SK-N-MC (cell line): ENCODE data around the gene TMEM135.

Experiments used
- DNase-seq: peaks from one replicate; pipeline ENCODE4 v3.0.0-alpha.2; 2011; ENCODE audit warnings: low read depth, low spot score
- H3K27ac ChIP-seq: fragments of 200-600 bp; sonication (generic); 2 replicates; pipeline ENCODE4 v1.5.1; 2016; ENCODE audit warnings: mixed run types
- H3K36me3 ChIP-seq: fragments of 200-600 bp; sonication (generic); 2 replicates; pipeline ENCODE4 v1.6.1; 2017; ENCODE audit warnings: antibody characterized with exemption, low read length, mixed read lengths; ENCODE audit not compliant: insufficient read depth
- H3K4me3 ChIP-seq: fragments of 200-600 bp; sonication (generic); 2 replicates; pipeline ENCODE4 v1.5.1; 2016
- H3K9ac ChIP-seq: fragments of 200-600 bp; sonication (generic); 2 replicates; pipeline ENCODE4 v1.8.0; 2017; ENCODE audit warnings: mixed run types, mixed read lengths; ENCODE audit not compliant: insufficient read length
- H3K9me3 ChIP-seq: fragments of 200-600 bp; sonication (generic); 2 replicates; pipeline ENCODE4 v1.6.1; 2017; ENCODE audit warnings: low read depth, mild to moderate bottlenecking, antibody characterized with exemption, low read length, moderate library complexity, mixed read lengths
- EZH2 ChIP-seq: fragments of 200-600 bp; sonication (generic); IDR thresholded peaks from one replicate; pipeline ENCODE4 v1.6.1; 2017; ENCODE audit warnings: antibody characterized with exemption
- FOXP2 ChIP-seq: optimal IDR thresholded peaks from 2 replicates; pipeline ENCODE3; 2011; ENCODE audit warnings: mild to moderate bottlenecking, moderate library complexity; ENCODE audit not compliant: insufficient read depth; ENCODE audit errors: extremely low read length, control extremely low read depth
- POLR2AphosphoS5 ChIP-seq: IDR thresholded peaks from 2 replicates; pipeline ENCODE4 v1.6.1; 2012; ENCODE audit warnings: mild to moderate bottlenecking, low read depth, low read length, borderline replicate concordance

Gene TMEM135

GRCh38 chr11:87353771-87354345 lies 316.1 kb downstream of the TMEM135 start:
- no peak overlapping the region for H3K27ac ChIP-seq
- no peak overlapping the region for H3K9ac ChIP-seq
- H3K4me3 ChIP-seq: no peak overlapping the region
- no peak for TF ChIP-seq POLR2AphosphoS5
- no peak for DNase-seq
- H3K9me3 ChIP-seq: no peaks in the 10 kb centered on the region
- no peaks in the 10 kb centered on the region for H3K36me3 ChIP-seq

GRCh38 chr11:87355596-87355995 lies 317.9 kb downstream of the TMEM135 start:
- Histone ChIP-seq H3K4me3 (no peak overlapping the region), H3K36me3 (no peaks in the 10 kb centered on the region), H3K9ac (no peak overlapping the region), H3K9me3 (no peaks in the 10 kb centered on the region), H3K27ac (no peak overlapping the region)
- no peak for DNase-seq
- no peak for TF ChIP-seq EZH2
- no peak for TF ChIP-seq POLR2AphosphoS5
- no peak for TF ChIP-seq FOXP2

GRCh38 chr11:87356428-87356827 lies 318.7 kb downstream of the TMEM135 start:
- Histone ChIP-seq H3K36me3 (no peaks in the 10 kb centered on the region), H3K9me3 (no peaks in the 10 kb centered on the region), H3K27ac (no peak overlapping the region), H3K9ac (no peak overlapping the region), H3K4me3 (no peak overlapping the region)
- no peak for DNase-seq
- TF ChIP-seq EZH2 (no peak), FOXP2 (no peak), POLR2AphosphoS5 (no peak)

- no peak overlapping the region for H3K4me3 ChIP-seq
- H3K36me3 ChIP-seq: no peaks in the 10 kb centered on the region
- DNase-seq: no peak
- TF ChIP-seq EZH2 (no peak), FOXP2 (no peak), POLR2AphosphoS5 (no peak)
- no peak overlapping the region for H3K27ac ChIP-seq
- H3K9ac ChIP-seq: no peak overlapping the region
- H3K9me3 ChIP-seq: no peaks in the 10 kb centered on the region
Measured at GRCh38 chr11:87358461-87358860, 320.7 kb downstream of the TMEM135 start.

GRCh38 chr11:87359401-87359800 lies 321.7 kb downstream of the TMEM135 start:
- no peak overlapping the region for H3K27ac ChIP-seq
- no peak overlapping the region for H3K4me3 ChIP-seq
- H3K9ac ChIP-seq: no peak overlapping the region
- no peaks in the 10 kb centered on the region for H3K9me3 ChIP-seq
- no peak for TF ChIP-seq FOXP2
- TF ChIP-seq EZH2: no peak
- TF ChIP-seq POLR2AphosphoS5: no peak
- DNase-seq: no peak
- H3K36me3 ChIP-seq: no peaks in the 10 kb centered on the region

- Histone ChIP-seq H3K4me3 (no peak overlapping the region), H3K9ac (no peak overlapping the region), H3K9me3 (no peaks in the 10 kb centered on the region), H3K36me3 (no peaks in the 10 kb centered on the region), H3K27ac (no peak overlapping the region)
- no peak for DNase-seq
- TF ChIP-seq EZH2 (no peak), FOXP2 (no peak)
Measured at GRCh38 chr11:87361891-87362290, 324.2 kb downstream of the TMEM135 start.

GRCh38 chr11:87366346-87366745 lies 328.6 kb downstream of the TMEM135 start:
- TF ChIP-seq EZH2 (no peak), POLR2AphosphoS5 (no peak), FOXP2 (no peak)
- no peak overlapping the region for H3K9ac ChIP-seq
- H3K36me3 ChIP-seq: no peaks in the 10 kb centered on the region
- no peak for DNase-seq
- H3K27ac ChIP-seq: no peak overlapping the region
- no peaks in the 10 kb centered on the region for H3K9me3 ChIP-seq
- no peak overlapping the region for H3K4me3 ChIP-seq

GRCh38 chr11:87366763-87367405 lies 329.1 kb downstream of the TMEM135 start:
- Histone ChIP-seq H3K27ac (no peak overlapping the region), H3K36me3 (no peaks in the 10 kb centered on the region), H3K9me3 (no peaks in the 10 kb centered on the region), H3K4me3 (no peak overlapping the region), H3K9ac (no peak overlapping the region)
- no peak for TF ChIP-seq POLR2AphosphoS5
- no peak for TF ChIP-seq FOXP2
- TF ChIP-seq EZH2: no peak
- DNase-seq: no peak

- H3K9ac ChIP-seq: no peak overlapping the region
- no peaks in the 10 kb centered on the region for H3K36me3 ChIP-seq
- no peak for TF ChIP-seq EZH2
- TF ChIP-seq FOXP2: no peak
- no peaks in the 10 kb centered on the region for H3K9me3 ChIP-seq
- H3K27ac ChIP-seq: no peak overlapping the region
- DNase-seq: no peak
- H3K4me3 ChIP-seq: no peak overlapping the region
Measured at GRCh38 chr11:87368151-87368550, 330.4 kb downstream of the TMEM135 start.
